ENCODE measurements around the gene PTPRJ. TPM values are rescaled to one million over a fixed set of nuclear protein-coding genes. Genes with fewer than 3 reads are reported as not detected.

PTPRJ gene
- polyA plus RNA-seq, 3 donors: 2.8 to 3.7 (median 3.4) TPM

DNA sequence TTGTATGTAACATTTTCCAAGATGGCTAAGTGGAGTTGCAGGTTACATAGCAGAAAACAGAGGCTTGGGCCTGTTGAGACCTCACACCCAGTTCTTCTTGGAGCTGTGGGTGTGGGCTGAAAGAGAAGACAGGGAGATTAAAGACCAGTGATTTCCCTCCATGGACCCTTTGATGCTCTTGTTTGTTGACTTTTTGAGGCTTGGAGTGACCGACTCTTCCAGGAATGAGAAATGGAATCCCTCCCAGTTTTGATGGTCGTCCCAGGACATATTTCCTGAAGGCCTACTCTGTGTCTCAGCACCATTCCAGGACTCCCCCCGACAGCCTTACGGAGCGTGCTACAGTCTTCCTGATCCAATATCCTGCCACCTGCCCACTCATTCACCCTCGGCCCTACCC is 96.9 kb downstream of the PTPRJ start:
- H3K27ac ChIP-seq (ENCODE audit: low read depth, low read length): no peak overlapping the region
- WGBS, 3 donors: 86 to 92% (median 90%) methylated on average over 6 of the region's 6 CpGs

- WGBS, 3 donors: 95 to 100% (median 98%) methylated on average over 1 of the region's 1 CpG
- no peak overlapping the region for H3K27ac ChIP-seq (ENCODE audit: low read depth, low read length)
These were observed 98.3 kb downstream of the PTPRJ start for GRCh38 chr11:48078689-48079088.

GRCh38 chr11:48079596-48079995 is 99.2 kb downstream of the PTPRJ start:
- WGBS, 3 donors: 71 to 89% (median 78%) methylated on average over 6 of the region's 6 CpGs
- no peak overlapping the region for H3K27ac ChIP-seq (ENCODE audit: low read depth, low read length)

- peak overlapping the region; percentile 2 for H3K27ac ChIP-seq (ENCODE audit: low read depth, low read length)
- WGBS, 3 donors: 89 to 93% (median 91%) methylated on average over 6 of the region's 6 CpGs
These were observed 100.0 kb downstream of the PTPRJ start for GRCh38 chr11:48080301-48080861.

DNA sequence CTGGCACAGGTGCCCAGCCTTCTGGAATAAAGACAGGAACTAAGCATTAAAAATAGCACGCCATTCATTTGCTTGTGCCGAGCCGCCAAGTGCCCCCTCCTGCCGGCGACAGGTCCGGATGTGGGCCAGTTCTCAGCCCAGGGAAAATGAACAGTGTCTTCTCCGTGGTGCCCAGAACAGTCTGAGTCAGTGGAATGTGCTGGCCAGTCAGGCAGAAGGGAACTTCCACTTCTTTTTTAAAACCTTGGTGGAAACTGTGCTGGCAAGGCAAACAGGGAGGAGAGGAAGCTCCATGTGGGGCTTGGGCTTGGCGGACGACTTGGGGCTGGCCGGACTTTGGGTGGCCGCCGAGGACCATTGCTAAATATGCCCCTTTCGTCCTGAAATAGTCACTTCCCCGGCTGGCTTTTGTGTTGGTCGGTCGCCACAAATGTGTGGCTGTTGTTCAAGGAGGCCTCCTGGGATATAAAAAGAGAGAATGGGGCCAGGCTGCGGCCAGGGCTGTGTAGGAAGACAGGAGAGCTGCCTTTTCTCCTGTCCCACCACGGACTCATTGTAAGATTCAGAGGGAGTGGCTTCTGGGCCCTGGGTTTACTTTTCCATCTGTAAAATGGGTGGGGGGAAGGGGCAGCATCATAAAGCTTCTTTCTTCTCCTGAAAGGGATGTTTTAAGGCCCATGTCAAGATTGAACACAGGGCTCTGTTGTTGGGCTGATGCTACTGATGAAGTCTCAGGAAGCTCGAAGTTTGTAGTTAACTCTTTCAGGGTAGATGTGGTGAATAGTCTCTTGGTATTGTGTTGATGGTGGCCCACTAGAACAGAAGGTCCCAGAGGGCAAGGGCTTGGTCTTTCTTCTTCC is 101.0 kb downstream of the PTPRJ start:
- H3K27ac ChIP-seq (ENCODE audit: low read depth, low read length): no peak overlapping the region
- WGBS, 3 donors: 13 to 55% (median 16%) methylated on average over 19 of the region's 19 CpGs

DNA sequence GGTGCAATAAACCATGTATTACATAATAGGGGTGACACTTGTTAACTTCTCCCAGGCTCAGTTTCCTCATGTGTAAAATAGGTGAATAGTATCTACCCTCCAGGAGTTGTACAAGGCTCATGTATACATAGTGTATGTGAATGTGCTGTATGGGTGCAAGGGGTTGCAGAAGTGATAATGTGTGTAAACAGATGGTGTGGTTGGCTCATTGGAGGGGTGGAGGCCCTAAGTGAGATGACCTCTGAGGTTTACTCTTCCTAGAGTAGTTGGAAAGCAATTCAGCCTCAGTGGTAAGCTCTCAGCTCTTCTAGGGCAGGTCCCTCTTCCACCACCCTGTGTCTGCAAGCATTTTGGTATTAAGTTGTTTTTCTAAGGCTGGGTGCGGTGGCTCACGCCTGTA is 102.4 kb downstream of the PTPRJ start:
- 98 to 100% (median 100%) methylated on average over 2 of the region's 2 CpGs for WGBS, 3 donors
- no peak overlapping the region for H3K27ac ChIP-seq (ENCODE audit: low read depth, low read length)

GRCh38 chr11:48083421-48083820 is 103.1 kb downstream of the PTPRJ start:
- H3K27ac ChIP-seq (ENCODE audit: low read depth, low read length): no peak overlapping the region

- WGBS, 3 donors: 95 to 96% (median 95%) methylated on average over 4 of the region's 4 CpGs
These were observed 105.3 kb downstream of the PTPRJ start for GRCh38 chr11:48085688-48086087.

DNA sequence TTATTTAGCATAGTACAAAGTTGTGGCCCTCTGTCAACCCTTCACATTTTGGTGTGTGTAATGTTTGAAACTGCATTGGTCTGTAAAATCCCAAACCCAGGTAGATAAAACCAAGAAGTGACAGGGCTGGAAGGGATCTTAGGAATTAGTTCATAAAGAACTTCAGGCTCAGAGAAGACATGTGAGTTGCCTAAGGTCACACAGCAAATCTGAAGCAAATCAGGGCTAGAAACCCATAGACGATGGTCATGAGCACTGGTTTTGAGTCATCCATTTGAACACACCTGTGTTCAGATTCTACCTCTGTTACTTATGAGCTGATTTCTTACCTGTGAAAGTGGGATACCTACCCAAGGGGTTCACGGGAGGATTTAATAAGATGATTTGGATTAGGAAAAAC is 107.1 kb downstream of the PTPRJ start:
- 86 to 91% (median 88%) methylated on average over 2 of the region's 2 CpGs for WGBS, 3 donors
- no peak overlapping the region for H3K27ac ChIP-seq (ENCODE audit: low read depth, low read length)

More at GRCh38 chr11:48085688-48086087, 105.3 kb downstream of the PTPRJ start:
- no peak overlapping the region for H3K27ac ChIP-seq (ENCODE audit: low read depth, low read length)

DNA sequence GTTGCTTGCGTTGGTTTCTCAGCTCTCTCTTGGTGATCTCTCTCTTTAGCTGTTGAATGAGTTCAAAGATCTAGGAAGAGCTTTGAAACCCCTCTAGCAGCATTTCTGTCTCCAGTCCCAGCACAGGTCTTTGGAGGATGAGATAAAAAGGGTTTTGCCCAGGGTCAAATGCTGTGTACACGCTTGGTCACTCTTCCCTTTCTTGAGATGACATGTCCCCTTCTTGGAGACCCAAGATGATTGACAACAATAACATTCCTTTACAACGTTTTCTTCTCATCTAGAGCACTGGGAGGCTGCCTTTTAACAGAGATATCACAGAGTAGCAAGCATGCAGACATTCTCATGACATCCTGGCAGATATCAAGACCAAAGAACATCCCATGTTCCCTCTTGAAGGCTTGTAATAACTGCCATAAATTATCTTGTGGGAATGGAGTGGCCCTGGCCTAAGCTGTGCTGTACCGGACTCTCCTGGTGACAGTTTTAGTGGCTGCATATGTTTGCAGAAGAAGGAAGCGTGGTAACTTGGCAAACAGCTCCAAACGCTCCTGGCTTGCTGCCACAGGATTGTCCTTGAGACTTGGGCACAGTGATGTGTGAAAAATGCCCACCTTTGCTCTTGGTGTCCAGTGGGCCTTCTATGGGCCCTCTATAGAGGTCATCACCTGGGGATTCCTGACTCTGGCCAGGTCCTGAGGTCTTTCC is 107.8 kb downstream of the PTPRJ start:
- no peak overlapping the region for H3K27ac ChIP-seq (ENCODE audit: low read depth, low read length)
- 27 to 50% (median 42%) methylated on average over 6 of the region's 6 CpGs for WGBS, 3 donors

DNA sequence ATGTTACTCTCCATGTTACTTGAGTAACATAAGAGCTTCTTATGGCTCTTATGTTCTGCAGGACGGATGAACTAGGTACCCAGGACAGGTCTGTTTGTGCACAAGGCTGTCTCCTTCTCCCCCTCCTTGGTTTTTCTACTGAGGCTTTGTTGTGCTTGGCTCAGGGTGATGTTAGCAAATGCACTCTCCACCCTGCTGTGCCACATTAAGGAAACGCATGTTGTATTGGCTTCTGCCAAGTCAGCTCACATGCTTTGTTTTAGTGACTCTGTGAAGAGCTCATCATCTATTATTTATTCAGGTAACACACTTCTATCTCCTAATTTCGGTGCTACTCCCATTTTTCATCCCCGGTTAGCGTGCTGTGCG is 108.3 kb downstream of the PTPRJ start:
- WGBS, 3 donors: 63 to 80% (median 73%) methylated on average over 6 of the region's 6 CpGs
- no peak overlapping the region for H3K27ac ChIP-seq (ENCODE audit: low read depth, low read length)

GRCh38 chr11:48090174-48090573 is 109.8 kb downstream of the PTPRJ start:
- 74 to 88% (median 78%) methylated on average over 8 of the region's 8 CpGs for WGBS, 3 donors
- H3K27ac ChIP-seq (ENCODE audit: low read depth, low read length): no peak overlapping the region

GRCh38 chr11:48091426-48092102 is 111.2 kb downstream of the PTPRJ start:
- H3K27ac ChIP-seq (ENCODE audit: low read depth, low read length): no peak overlapping the region
- 84 to 92% (median 86%) methylated on average over 4 of the region's 4 CpGs for whole genome bisulfite sequencing, 3 donors

DNA sequence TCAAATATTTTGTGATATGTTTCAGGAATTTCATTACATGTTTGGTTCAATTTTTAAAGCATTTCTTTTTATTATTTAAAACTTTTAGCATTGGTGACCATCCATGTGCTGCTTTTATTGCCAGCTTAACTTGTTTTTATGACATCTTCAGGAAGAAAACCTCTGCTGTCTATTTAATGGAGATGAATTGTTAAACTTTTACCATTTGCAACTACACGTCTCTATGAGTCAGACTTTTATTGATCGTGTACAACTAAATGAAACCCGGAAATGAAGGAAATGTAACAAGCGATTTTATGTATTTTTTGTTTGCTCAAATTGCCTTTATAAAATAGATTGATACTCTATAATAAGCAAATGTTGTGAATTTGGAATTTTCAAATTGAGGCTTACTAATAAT is 113.0 kb downstream of the PTPRJ start:
- H3K27ac ChIP-seq (ENCODE audit: low read depth, low read length): no peak overlapping the region

GRCh38 chr11:48093795-48094642 is 113.7 kb downstream of the PTPRJ start:
- 18 to 58% (median 44%) methylated on average over 6 of the region's 6 CpGs for WGBS, 3 donors
- no peak overlapping the region for H3K27ac ChIP-seq (ENCODE audit: low read depth, low read length)

More for the DNA sequence above, 113.0 kb downstream of the PTPRJ start:
- WGBS, 3 donors: 21 to 75% (median 65%) methylated on average over 4 of the region's 4 CpGs

- WGBS, 3 donors: 91 to 93% (median 92%) methylated on average over 9 of the region's 9 CpGs
- no peak overlapping the region for H3K27ac ChIP-seq (ENCODE audit: low read depth, low read length)
These were observed 114.4 kb downstream of the PTPRJ start for GRCh38 chr11:48094643-48095339.

DNA sequence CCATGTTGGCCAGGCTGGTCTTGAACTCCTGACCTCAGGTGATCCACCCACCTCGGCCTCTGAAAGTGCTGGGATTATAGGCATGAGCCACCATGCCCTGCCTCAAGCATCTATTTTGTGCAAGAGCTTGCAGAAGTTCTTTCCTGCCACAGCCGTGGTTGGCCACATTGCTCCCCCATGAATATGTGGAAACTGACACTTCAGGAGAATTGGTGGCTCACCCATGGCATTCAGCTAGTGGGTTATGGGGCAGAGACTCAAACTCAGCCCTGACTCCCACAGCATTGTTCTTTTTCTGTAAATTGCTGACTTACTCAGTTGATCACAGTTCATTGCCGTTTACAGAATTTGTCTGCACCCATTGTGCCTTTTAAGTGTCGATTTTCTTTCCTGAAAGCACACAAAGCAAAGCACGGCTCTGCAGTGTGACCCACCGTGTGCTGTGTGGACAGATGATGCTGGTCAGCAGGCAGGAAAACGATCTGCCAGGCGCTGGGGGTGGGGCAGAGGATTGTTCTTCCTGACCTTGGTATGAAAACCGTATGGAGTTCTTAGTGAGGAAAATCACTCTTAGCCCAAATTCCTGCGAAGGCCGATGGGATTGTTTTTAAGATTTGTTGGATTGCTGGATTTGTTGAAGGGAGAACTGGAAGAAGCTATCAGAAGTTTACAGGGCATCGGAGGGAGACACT is 115.6 kb downstream of the PTPRJ start:
- WGBS, 3 donors: 43 to 57% (median 56%) methylated on average over 12 of the region's 12 CpGs
- no peak overlapping the region for H3K27ac ChIP-seq (ENCODE audit: low read depth, low read length)

Data from adipose tissue (tissue), 3 donors.